Trophoblast cell (in vitro differentiated cells and primary cell): ENCODE measurements around the gene KIF26A.
A peak's percentile ranks its signal among the peaks of the same experiment; 100 is the strongest.

Experiments
- DNase-seq, 2 donors: peaks; one replicate each; pipeline ENCODE4 v3.0.0-alpha.2; 2016
- H2AFZ ChIP-seq: 2 replicates; pipeline ENCODE4 v1.6.1; 2013; ENCODE audit warnings: low read length, moderate library complexity, mild to moderate bottlenecking; ENCODE audit not compliant: insufficient read depth, poor library complexity
- H2AK5ac ChIP-seq: 2 replicates; pipeline ENCODE4 v1.6.1; 2013; ENCODE audit warnings: mild to moderate bottlenecking, low read length
- H2BK120ac ChIP-seq: 2 replicates; pipeline ENCODE4 v1.6.1; 2013; ENCODE audit warnings: low read length, mild to moderate bottlenecking, moderate library complexity; ENCODE audit not compliant: insufficient read depth, poor library complexity
- H2BK12ac ChIP-seq: 2 replicates; pipeline ENCODE4 v1.6.1; 2013; ENCODE audit warnings: mild to moderate bottlenecking, low read length, moderate library complexity
- H2BK5ac ChIP-seq: 2 replicates; pipeline ENCODE4 v1.6.1; 2013; ENCODE audit warnings: low read length, low read depth, moderate library complexity, mild to moderate bottlenecking; ENCODE audit not compliant: poor library complexity
- H3K14ac ChIP-seq: 2 replicates; pipeline ENCODE4 v1.6.1; 2013; ENCODE audit warnings: mild to moderate bottlenecking, low read length
- H3K18ac ChIP-seq: 2 replicates; pipeline ENCODE4 v1.6.1; 2013; ENCODE audit warnings: mild to moderate bottlenecking, low read length
- H3K23ac ChIP-seq: 2 replicates; pipeline ENCODE4 v1.6.1; 2013; ENCODE audit warnings: low read length
- H3K27ac ChIP-seq: 2 replicates; pipeline ENCODE4 v1.5.1; 2013; ENCODE audit warnings: low read depth, mild to moderate bottlenecking, inconsistent platforms, low read length, moderate library complexity
- H3K27me3 ChIP-seq: 2 replicates; pipeline ENCODE4 v1.6.1; 2013; ENCODE audit warnings: inconsistent platforms, mild to moderate bottlenecking, low read length, moderate library complexity; ENCODE audit not compliant: insufficient read depth
- H3K36me3 ChIP-seq, 2 experiments: 1 replicate in 1 of 2; 2 replicates in 1 of 2; pipeline ENCODE4 v1.6.1; 2013; ENCODE audit warnings: low read length in 2 of 2, mild to moderate bottlenecking in 2 of 2, moderate library complexity in 1 of 2; ENCODE audit not compliant: insufficient read depth in 2 of 2, control insufficient read depth in 1 of 2
- H3K4ac ChIP-seq: 2 replicates; pipeline ENCODE4 v1.6.1; 2013; ENCODE audit warnings: low read depth, mild to moderate bottlenecking, low read length, moderate library complexity
- H3K4me1 ChIP-seq, 2 experiments: 1 replicate in 1 of 2; 2 replicates in 1 of 2; pipeline ENCODE4 v1.6.1; 2013; ENCODE audit warnings: low read length in 2 of 2, mild to moderate bottlenecking in 2 of 2, moderate library complexity in 1 of 2; ENCODE audit not compliant: insufficient read depth in 2 of 2, control insufficient read depth in 1 of 2
- H3K4me2 ChIP-seq: 2 replicates; pipeline ENCODE4 v1.6.1; 2013; ENCODE audit warnings: inconsistent platforms, mild to moderate bottlenecking, low read length, moderate library complexity
- H3K4me3 ChIP-seq: 2 replicates; pipeline ENCODE4 v1.5.1; 2013; ENCODE audit warnings: mild to moderate bottlenecking, low read depth, low read length, inconsistent platforms
- H3K79me1 ChIP-seq: one replicate; pipeline ENCODE4 v1.6.1; 2013; ENCODE audit warnings: low read length
- H3K79me2 ChIP-seq: 2 replicates; pipeline ENCODE4 v1.6.1; 2013; ENCODE audit warnings: low read length, mild to moderate bottlenecking; ENCODE audit not compliant: control insufficient read depth, insufficient read depth, poor library complexity
- H3K9ac ChIP-seq: 2 replicates; pipeline ENCODE4 v1.6.1; 2013; ENCODE audit warnings: mild to moderate bottlenecking, low read length
- H3K9me3 ChIP-seq: 2 replicates; pipeline ENCODE4 v1.6.1; 2013; ENCODE audit warnings: low read depth, mild to moderate bottlenecking, control low read depth, inconsistent platforms, low read length; ENCODE audit not compliant: insufficient read depth
- H4K12ac ChIP-seq: 2 replicates; pipeline ENCODE4 v1.6.1; 2013; ENCODE audit warnings: low read depth, mild to moderate bottlenecking, low read length, moderate library complexity
- H4K8ac ChIP-seq: 2 replicates; pipeline ENCODE4 v1.6.1; 2013; ENCODE audit warnings: low read depth, mild to moderate bottlenecking, low read length, moderate library complexity
- H4K91ac ChIP-seq: one replicate; pipeline ENCODE4 v1.6.1; 2013; ENCODE audit warnings: low read depth, mild to moderate bottlenecking, low read length, moderate library complexity
- WGBS: extraction: QIAGEN DNeasy Blood & Tissue Kit; methylation state at CpG from one replicate; pipeline ENCODE4 v1.1.7; 2013; ENCODE audit warnings: missing lambda C conversion rate; ENCODE audit not compliant: insufficient read length, insufficient coverage; ENCODE audit errors: extremely low coverage; 5-methylcytosine and 5-hydroxymethylcytosine counted together

Gene KIF26A

DNA sequence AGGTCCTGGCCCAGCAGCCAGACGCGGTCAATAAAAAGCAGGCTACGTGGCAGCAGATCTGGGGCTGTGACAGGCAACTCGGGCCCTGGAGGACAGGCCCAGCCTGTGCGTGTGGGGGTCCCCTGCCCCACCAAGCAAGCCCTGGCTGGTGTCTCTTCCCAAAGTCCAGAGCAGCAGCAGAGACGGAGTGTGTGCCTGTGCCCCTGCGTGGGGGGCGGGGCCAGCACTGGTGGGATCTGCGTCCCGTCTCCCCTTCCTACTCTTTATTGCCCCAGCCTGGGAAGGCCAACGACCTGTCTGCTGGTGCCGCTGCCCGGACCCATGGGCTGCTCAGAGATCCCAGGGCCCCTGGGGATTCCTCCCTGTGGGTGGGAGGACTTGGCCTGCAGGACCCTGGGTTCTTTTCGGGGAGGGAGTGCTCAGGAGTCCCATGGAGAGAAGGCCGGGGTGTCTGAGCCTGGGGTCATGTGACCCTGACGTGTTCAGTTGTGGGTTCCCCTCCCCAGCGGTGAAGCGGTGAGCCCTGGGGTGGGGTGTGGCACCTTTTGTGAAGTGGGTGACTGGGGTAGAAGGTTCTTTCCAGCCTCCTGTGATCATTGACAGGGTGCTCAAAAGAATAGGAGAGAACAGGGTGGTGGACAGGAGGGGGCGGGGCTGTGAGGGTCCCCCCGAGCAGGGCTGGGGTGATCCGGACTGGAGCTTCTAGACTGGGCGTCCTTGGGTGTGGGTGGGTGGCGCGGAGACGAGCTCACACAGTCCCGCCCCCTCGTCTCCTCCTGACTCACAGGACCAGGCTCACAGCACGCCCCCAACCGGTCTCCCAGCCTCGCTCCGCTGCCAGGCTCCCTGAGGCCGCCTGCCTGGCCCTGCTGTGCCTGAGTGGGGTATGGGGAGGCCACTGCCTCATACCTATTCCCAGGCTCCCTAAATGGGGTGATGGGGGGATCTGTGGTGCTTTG is 30.5 kb upstream of the KIF26A start:
- Histone ChIP-seq H2BK12ac (no peak overlapping the region), H3K9ac (no peak overlapping the region), H2BK120ac (no peak overlapping the region), H2AFZ (no peak overlapping the region), H3K4me1 (peaks cover 5 to 6% of the 10 kb centered on the region in 2 experiments), H3K4ac (no peak overlapping the region), H4K12ac (no peak overlapping the region), H3K79me2 (no peaks in the 10 kb centered on the region), H3K4me3 (no peak overlapping the region), H3K36me3 (no peaks in the 10 kb centered on the region), H3K9me3 (no peaks in the 10 kb centered on the region), H3K14ac (no peak overlapping the region), H2BK5ac (no peak overlapping the region), H3K79me1 (no peaks in the 10 kb centered on the region), H3K4me2 (no peak overlapping the region), H4K8ac (no peak overlapping the region), H3K23ac (no peak overlapping the region), H3K27ac (no peak overlapping the region), H3K27me3 (no peaks in the 10 kb centered on the region), H3K18ac (no peak overlapping the region), H2AK5ac (no peak overlapping the region), H4K91ac (no peak overlapping the region)
- DNase-seq, result peak in 1 of 2 donors; percentile 9
- WGBS, result no CpG with 5 or more reads among the region's 32 CpGs

DNA sequence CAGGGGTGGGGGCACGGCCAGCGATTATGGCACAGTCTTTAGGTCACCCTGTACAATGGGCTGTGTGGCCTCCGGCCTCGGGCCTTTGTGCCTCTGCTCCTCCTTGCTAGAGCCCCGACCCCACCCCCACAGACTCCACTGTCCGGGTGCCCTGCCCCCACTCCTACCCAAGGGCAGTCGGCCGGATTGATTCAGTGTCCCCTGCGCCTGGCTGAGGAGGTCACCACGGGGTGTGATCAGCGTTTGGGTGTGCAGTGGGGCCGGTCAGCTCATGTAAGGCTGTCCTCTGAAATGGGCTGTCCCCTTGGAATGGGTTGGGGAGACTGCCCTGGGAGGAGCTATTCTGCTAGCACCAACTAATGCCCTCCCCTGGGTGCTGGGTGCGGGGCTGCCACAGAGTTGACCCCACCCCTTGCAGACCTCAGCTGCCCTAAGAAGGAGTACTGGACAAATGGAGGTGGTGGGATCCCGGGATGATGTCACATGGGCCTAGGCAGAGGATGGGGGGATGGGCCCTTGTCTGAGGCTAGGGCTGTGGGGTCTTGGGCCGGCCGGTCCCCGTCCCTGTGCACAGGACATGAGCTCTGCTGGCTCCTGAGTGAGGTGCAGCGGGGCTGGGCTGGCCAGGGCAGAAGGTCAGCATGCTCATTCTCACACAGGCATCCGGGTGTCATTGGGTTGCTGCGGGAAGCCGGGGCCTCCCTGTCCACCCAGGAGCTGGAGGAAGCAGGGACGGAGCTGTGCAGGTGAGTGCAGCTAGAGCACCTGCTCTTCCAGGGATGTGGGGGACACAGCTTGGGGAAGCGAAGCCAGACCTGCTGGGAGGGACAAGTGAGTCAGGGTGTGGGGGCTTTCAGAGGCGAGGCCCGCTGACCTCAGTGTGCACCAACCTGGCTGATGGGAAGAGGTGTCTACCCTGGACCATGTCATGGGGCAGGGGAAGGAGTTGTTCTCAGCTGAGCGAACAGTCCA is 29.5 kb upstream of the KIF26A start:
- Histone ChIP-seq H3K14ac (no peak overlapping the region), H3K79me2 (no peaks in the 10 kb centered on the region), H4K91ac (no peak overlapping the region), H3K27ac (no peak overlapping the region), H3K18ac (no peak overlapping the region), H2BK12ac (no peak overlapping the region), H4K8ac (no peak overlapping the region), H2AFZ (no peak overlapping the region), H3K36me3 (no peaks in the 10 kb centered on the region), H3K4me1 (peaks cover 5 to 6% of the 10 kb centered on the region in 2 experiments), H3K9me3 (no peaks in the 10 kb centered on the region), H3K79me1 (no peaks in the 10 kb centered on the region), H4K12ac (no peak overlapping the region), H3K9ac (no peak overlapping the region), H3K27me3 (no peaks in the 10 kb centered on the region), H3K23ac (no peak overlapping the region), H2AK5ac (no peak overlapping the region), H3K4me3 (no peak overlapping the region), H3K4me2 (no peak overlapping the region), H2BK120ac (no peak overlapping the region), H2BK5ac (no peak overlapping the region), H3K4ac (no peak overlapping the region)
- WGBS, result no CpG with 5 or more reads among the region's 26 CpGs
- no peak for DNase-seq

GRCh38 chr14:104109731-104110361 is 28.5 kb upstream of the KIF26A start:
- Histone ChIP-seq H3K18ac (no peak overlapping the region), H3K9ac (no peak overlapping the region), H2BK5ac (no peak overlapping the region), H2AK5ac (no peak overlapping the region), H3K4me1 (peaks cover 5 to 6% of the 10 kb centered on the region in 2 experiments), H3K27ac (no peak overlapping the region), H3K36me3 (no peaks in the 10 kb centered on the region), H3K4me3 (no peak overlapping the region), H3K4me2 (no peak overlapping the region), H3K4ac (no peak overlapping the region), H4K12ac (no peak overlapping the region), H2BK120ac (no peak overlapping the region), H2BK12ac (no peak overlapping the region), H2AFZ (no peak overlapping the region), H4K91ac (no peak overlapping the region), H3K9me3 (no peaks in the 10 kb centered on the region), H3K27me3 (no peaks in the 10 kb centered on the region), H3K14ac (no peak overlapping the region), H4K8ac (no peak overlapping the region), H3K79me1 (no peaks in the 10 kb centered on the region), H3K23ac (no peak overlapping the region), H3K79me2 (no peaks in the 10 kb centered on the region)
- DNase-seq, result no peak
- WGBS, result no CpG with 5 or more reads among the region's 24 CpGs
